Testis (tissue), 2 donors: ENCODE measurements around the gene SPON1.

Experiments
- POLR2A ChIP-seq: fragments of 450-650 bp; IDR thresholded peaks from one replicate; pipeline ENCODE4 v1.6.1; 2017; ENCODE audit warnings: antibody characterized with exemption, mild to moderate bottlenecking, moderate library complexity
- TF ChIP-seq, protein P1 (sequence below), 3 experiments: fragments of 450-650 bp in 2 of 3; fragments of 200-600 bp in 1 of 3; sonication (generic) in 1 of 3; IDR thresholded peaks; one replicate each; pipeline ENCODE4 v1.5.1; 2016 to 2019; ENCODE audit warnings: antibody characterized with exemption in 3 of 3, mild to moderate bottlenecking in 2 of 3, moderate library complexity in 1 of 3

- TF ChIP-seq, protein P1, sequence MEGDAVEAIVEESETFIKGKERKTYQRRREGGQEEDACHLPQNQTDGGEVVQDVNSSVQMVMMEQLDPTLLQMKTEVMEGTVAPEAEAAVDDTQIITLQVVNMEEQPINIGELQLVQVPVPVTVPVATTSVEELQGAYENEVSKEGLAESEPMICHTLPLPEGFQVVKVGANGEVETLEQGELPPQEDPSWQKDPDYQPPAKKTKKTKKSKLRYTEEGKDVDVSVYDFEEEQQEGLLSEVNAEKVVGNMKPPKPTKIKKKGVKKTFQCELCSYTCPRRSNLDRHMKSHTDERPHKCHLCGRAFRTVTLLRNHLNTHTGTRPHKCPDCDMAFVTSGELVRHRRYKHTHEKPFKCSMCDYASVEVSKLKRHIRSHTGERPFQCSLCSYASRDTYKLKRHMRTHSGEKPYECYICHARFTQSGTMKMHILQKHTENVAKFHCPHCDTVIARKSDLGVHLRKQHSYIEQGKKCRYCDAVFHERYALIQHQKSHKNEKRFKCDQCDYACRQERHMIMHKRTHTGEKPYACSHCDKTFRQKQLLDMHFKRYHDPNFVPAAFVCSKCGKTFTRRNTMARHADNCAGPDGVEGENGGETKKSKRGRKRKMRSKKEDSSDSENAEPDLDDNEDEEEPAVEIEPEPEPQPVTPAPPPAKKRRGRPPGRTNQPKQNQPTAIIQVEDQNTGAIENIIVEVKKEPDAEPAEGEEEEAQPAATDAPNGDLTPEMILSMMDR (IDR thresholded peaks at IDR 0.05) = no peak
- TF ChIP-seq POLR2A = no peak
Observed at GRCh38 chr11:14106303-14107049, 144.0 kb downstream of the SPON1 start.
